OCI-LY3 (cell line): Measurements from ENCODE around the gene PHF24.
A peak's percentile ranks its signal among the peaks of the same experiment; 100 is the strongest.

Experiments used
- H2AFZ ChIP-seq: fragments of 200-600, 300-600 bp; shearing (Covaris generic); 2 replicates; pipeline ENCODE4 v1.6.0; 2014; ENCODE audit warnings: antibody characterized with exemption, low read depth, low read length
- H3K27ac ChIP-seq: fragments of 200-600, 300-600 bp; sonication (generic); 2 replicates; pipeline ENCODE4 v1.5.1; 2014; ENCODE audit warnings: mild to moderate bottlenecking, low read length, moderate library complexity, mixed read lengths
- H3K27me3 ChIP-seq: fragments of 200-600, 300-600 bp; sonication (generic); 2 replicates; pipeline ENCODE4 v1.6.1; 2014; ENCODE audit warnings: low read depth, low read length, mixed read lengths
- H3K36me3 ChIP-seq: fragments of 200-600, 300-600 bp; sonication (generic); replicated peaks from 2 replicates; pipeline ENCODE3; 2014; ENCODE audit warnings: low read depth, low read length, mixed read lengths
- H3K4me1 ChIP-seq: fragments of 300-600, 200-600 bp; sonication (generic); 2 replicates; pipeline ENCODE4 v1.6.1; 2014; ENCODE audit warnings: low read length, mixed read lengths
- H3K4me2 ChIP-seq: fragments of 200-600, 300-600 bp; sonication (generic); 2 replicates; pipeline ENCODE4 v1.6.1; 2014; ENCODE audit warnings: low read length, mixed read lengths
- H3K4me3 ChIP-seq: fragments of 300-600, 200-600 bp; sonication (generic); 2 replicates; pipeline ENCODE4 v1.5.1; 2014; ENCODE audit warnings: antibody characterized with exemption, mild to moderate bottlenecking, low read length, moderate library complexity
- H3K79me2 ChIP-seq: fragments of 300-600, 200-600 bp; shearing (Covaris generic); 2 replicates; pipeline ENCODE4 v1.6.1; 2014; ENCODE audit warnings: mild to moderate bottlenecking, low read length, mixed read lengths
- H3K9ac ChIP-seq: fragments of 300-600, 200-600 bp; shearing (Covaris generic); 2 replicates; pipeline ENCODE4 v1.6.0; 2014; ENCODE audit warnings: mild to moderate bottlenecking, low read length, moderate library complexity
- H3K9me3 ChIP-seq: fragments of 200-600, 300-600 bp; shearing (Covaris generic); 2 replicates; pipeline ENCODE4 v1.6.1; 2014; ENCODE audit warnings: low read length, mixed read lengths; ENCODE audit not compliant: insufficient read depth
- H4K20me1 ChIP-seq: fragments of 200-600, 300-600 bp; sonication (generic); 2 replicates; pipeline ENCODE4 v1.6.1; 2016; ENCODE audit warnings: low read length, mixed read lengths; ENCODE audit not compliant: insufficient read depth
- EZH2phosphoT487 ChIP-seq: fragments of 200-600 bp; shearing (Covaris generic); IDR thresholded peaks from 2 replicates; pipeline ENCODE4 v1.6.1; 2018; ENCODE audit warnings: antibody characterized with exemption, mixed run types, low read depth
- TF ChIP-seq, protein P1 (sequence below): fragments of 200-600, 300-600 bp; sonication (generic); IDR thresholded peaks from 2 replicates; pipeline ENCODE4 v1.5.1; 2014; ENCODE audit warnings: antibody characterized with exemption, low read length, low read depth

The PHF24 gene

DNA sequence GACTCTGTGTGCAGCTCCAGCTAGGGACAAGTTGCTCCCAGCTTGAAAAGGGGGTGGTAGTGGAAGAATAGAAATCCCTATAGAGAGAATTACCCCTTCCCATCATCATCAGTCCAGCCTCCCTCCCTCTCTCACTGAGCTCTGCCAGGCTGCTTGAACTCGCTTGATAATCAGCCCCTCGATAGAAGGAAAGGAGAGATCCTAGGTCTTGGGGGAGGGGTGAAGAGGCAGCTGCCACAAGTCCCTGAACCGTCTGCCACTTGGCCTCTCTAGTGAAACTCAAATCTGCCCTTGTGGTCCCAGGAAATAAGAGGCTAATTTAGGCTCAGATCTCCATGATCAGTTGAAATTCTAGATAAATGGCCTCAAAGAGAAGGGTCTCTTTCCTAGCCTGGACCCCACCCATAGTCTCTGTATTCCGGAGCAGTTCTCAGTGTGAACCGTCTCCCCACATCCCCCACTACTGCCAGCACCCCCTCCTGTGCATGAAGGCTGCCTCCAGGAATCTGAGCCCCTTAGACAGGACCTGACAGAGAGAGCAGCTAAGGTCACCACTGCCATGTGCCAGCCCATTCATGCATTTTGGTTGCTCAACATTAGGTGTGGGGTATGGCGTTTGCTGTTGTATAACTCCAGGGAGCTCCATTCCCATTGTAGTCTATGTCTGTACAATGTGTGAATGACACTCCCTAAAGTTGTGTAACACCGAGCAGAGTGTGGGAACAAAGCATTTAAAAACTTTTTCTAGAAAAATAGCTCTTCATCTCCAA lies 37.0 kb downstream of the PHF24 start:
- Histone ChIP-seq H3K9me3 (no peaks in the 10 kb centered on the region), H4K20me1 (no peaks in the 10 kb centered on the region), H3K4me2 (peak overlapping the region; percentile 94; the same call in 1 of the 2 replicates), H2AFZ (no peak overlapping the region), H3K36me3 (peaks cover 26% of the 10 kb centered on the region), H3K9ac (no peak overlapping the region; the same call in 1 of the 2 replicates), H3K27ac (peak overlapping the region; percentile 97; the same call in 1 of the 2 replicates), H3K79me2 (peaks cover 16% of the 10 kb centered on the region), H3K4me3 (no peak overlapping the region), H3K27me3 (no peaks in the 10 kb centered on the region), H3K4me1 (peaks cover 64% of the 10 kb centered on the region)
- TF ChIP-seq, protein P1, sequence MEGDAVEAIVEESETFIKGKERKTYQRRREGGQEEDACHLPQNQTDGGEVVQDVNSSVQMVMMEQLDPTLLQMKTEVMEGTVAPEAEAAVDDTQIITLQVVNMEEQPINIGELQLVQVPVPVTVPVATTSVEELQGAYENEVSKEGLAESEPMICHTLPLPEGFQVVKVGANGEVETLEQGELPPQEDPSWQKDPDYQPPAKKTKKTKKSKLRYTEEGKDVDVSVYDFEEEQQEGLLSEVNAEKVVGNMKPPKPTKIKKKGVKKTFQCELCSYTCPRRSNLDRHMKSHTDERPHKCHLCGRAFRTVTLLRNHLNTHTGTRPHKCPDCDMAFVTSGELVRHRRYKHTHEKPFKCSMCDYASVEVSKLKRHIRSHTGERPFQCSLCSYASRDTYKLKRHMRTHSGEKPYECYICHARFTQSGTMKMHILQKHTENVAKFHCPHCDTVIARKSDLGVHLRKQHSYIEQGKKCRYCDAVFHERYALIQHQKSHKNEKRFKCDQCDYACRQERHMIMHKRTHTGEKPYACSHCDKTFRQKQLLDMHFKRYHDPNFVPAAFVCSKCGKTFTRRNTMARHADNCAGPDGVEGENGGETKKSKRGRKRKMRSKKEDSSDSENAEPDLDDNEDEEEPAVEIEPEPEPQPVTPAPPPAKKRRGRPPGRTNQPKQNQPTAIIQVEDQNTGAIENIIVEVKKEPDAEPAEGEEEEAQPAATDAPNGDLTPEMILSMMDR, result no peak
- TF ChIP-seq EZH2phosphoT487, result no peak

- Histone ChIP-seq H2AFZ (no peak overlapping the region), H4K20me1 (no peaks in the 10 kb centered on the region), H3K79me2 (peaks cover 11% of the 10 kb centered on the region), H3K27me3 (no peaks in the 10 kb centered on the region), H3K4me1 (peaks cover 59% of the 10 kb centered on the region), H3K9ac (no peak overlapping the region), H3K36me3 (peaks cover 26% of the 10 kb centered on the region), H3K4me3 (no peak overlapping the region), H3K4me2 (no peak overlapping the region), H3K27ac (no peak overlapping the region), H3K9me3 (no peaks in the 10 kb centered on the region)
- no peak for TF ChIP-seq EZH2phosphoT487
- TF ChIP-seq, protein P1, result no peak
Observed at GRCh38 chr9:34995670-34996060, 37.6 kb downstream of the PHF24 start.

DNA sequence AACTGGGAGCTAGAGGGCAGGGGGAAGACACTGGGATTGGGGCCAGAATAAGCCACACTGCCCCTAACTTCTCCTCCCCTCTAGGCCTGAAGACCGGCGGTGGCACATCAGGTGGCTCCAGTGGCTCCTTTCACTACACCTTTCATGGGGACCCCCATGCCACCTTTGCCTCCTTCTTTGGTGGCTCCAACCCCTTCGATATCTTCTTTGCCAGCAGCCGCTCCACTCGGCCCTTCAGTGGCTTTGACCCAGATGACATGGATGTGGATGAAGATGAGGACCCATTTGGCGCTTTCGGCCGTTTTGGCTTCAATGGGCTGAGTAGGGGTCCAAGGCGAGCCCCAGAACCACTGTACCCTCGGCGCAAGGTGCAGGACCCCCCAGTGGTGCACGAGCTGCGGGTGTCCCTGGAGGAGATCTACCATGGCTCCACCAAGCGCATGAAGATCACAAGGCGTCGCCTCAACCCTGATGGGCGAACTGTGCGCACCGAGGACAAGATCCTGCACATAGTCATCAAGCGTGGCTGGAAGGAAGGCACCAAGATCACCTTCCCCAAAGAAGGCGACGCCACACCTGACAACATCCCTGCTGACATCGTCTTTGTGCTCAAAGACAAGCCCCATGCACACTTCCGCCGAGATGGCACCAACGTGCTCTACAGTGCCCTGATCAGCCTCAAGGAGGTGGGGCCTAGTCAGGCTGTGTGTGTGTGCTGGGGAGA lies 38.3 kb downstream of the PHF24 start:
- Histone ChIP-seq H2AFZ (no peak overlapping the region), H4K20me1 (no peaks in the 10 kb centered on the region), H3K79me2 (0 out of 2 replicates have a peak, but pooled peaks cover 4% of the 10 kb centered on the region), H3K4me3 (no peak overlapping the region), H3K9me3 (no peaks in the 10 kb centered on the region), H3K4me2 (no peak overlapping the region), H3K36me3 (peaks cover 26% of the 10 kb centered on the region), H3K9ac (no peak overlapping the region), H3K27ac (no peak overlapping the region), H3K4me1 (peaks cover 52% of the 10 kb centered on the region), H3K27me3 (no peaks in the 10 kb centered on the region)
- TF ChIP-seq EZH2phosphoT487, result no peak

DNA sequence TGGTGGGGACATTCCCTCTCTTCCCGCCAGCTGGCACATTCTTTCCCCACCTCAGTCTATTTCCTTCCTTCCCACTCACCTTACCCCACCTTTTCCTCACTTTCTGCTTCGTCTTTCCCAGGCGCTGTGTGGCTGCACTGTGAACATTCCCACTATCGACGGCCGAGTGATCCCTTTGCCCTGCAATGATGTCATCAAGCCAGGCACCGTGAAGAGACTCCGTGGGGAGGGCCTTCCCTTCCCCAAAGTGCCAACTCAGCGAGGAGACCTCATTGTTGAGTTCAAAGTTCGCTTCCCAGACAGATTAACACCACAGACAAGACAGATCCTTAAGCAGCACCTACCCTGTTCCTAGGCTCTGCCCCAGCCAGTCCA lies 38.8 kb downstream of the PHF24 start:
- Histone ChIP-seq H2AFZ (no peak overlapping the region), H3K36me3 (peaks cover 26% of the 10 kb centered on the region), H3K9me3 (no peaks in the 10 kb centered on the region), H3K4me1 (peaks cover 48% of the 10 kb centered on the region), H3K4me3 (no peak overlapping the region), H3K27ac (no peak overlapping the region), H4K20me1 (no peaks in the 10 kb centered on the region), H3K4me2 (no peak overlapping the region), H3K9ac (no peak overlapping the region), H3K79me2 (0 out of 2 replicates have a peak, but pooled peaks cover 4% of the 10 kb centered on the region), H3K27me3 (no peaks in the 10 kb centered on the region)
- TF ChIP-seq EZH2phosphoT487, result no peak
- TF ChIP-seq, protein P1, result no peak
